ENCODE measurements around the gene AUTS2.

- TF ChIP-seq, protein P1, sequence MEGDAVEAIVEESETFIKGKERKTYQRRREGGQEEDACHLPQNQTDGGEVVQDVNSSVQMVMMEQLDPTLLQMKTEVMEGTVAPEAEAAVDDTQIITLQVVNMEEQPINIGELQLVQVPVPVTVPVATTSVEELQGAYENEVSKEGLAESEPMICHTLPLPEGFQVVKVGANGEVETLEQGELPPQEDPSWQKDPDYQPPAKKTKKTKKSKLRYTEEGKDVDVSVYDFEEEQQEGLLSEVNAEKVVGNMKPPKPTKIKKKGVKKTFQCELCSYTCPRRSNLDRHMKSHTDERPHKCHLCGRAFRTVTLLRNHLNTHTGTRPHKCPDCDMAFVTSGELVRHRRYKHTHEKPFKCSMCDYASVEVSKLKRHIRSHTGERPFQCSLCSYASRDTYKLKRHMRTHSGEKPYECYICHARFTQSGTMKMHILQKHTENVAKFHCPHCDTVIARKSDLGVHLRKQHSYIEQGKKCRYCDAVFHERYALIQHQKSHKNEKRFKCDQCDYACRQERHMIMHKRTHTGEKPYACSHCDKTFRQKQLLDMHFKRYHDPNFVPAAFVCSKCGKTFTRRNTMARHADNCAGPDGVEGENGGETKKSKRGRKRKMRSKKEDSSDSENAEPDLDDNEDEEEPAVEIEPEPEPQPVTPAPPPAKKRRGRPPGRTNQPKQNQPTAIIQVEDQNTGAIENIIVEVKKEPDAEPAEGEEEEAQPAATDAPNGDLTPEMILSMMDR (IDR thresholded peaks at IDR 0.05), result no peak
- no peak for TF ChIP-seq POLR2A (IDR thresholded peaks at IDR 0.05)
These were observed 1128.0 kb downstream of the AUTS2 start for GRCh38 chr7:70726294-70726693.
